ENCODE results near the gene THSD8. TPM values are rescaled to one million over a fixed set of nuclear protein-coding genes. Genes with fewer than 3 reads are reported as not detected.

THSD8 gene
- total RNA-seq, 1 donor from 2014 or later = not detected

DNA sequence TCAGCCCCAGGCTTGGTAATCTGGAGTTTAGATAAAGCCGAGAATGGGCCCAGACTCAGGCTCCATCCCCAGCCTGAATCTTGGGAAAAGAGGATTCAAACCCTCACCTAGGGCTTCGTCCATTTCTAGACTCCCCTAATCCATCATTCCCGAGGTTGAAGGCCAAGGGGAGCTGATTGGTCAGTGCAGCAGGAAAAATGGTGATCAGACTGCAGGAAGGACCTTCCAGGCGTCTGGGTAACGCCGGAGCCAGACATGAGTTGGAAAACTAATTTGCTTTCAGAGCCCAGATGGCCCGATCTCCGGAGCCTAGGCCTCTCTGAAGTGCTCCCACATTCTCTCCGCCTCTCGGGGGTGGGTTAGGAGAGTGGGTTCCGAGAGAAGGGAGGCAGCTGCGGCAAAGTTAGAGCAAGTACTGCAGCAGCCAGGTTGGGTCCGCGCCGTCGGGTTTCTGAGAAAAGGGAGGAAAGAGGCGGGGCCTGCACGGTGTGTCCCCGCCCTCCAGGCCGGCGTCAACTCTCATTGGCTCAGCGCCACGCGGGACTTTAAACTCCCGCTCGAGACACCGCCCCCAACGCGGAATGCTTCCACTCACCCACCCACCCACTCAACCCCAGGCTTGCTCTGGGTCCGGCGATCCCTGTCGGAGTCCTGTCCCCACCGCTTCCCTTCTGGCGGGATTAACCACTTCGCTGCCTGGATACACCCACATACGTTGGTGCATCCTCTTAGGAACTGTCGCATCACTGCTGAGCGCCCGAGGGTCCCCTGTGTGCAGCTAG lies 33.3 kb downstream of the THSD8 start:
- Histone ChIP-seq H3K36me3 (ENCODE audit: control insufficient read depth, insufficient read depth, low read length) (no peaks in the 10 kb centered on the region), H3K27me3 (ENCODE audit: control insufficient read depth, insufficient read depth, low read length) (peaks cover 76% of the 10 kb centered on the region), H3K4me3 (ENCODE audit: low read depth, low read length) (no peak overlapping the region)
- TF ChIP-seq, protein P1, sequence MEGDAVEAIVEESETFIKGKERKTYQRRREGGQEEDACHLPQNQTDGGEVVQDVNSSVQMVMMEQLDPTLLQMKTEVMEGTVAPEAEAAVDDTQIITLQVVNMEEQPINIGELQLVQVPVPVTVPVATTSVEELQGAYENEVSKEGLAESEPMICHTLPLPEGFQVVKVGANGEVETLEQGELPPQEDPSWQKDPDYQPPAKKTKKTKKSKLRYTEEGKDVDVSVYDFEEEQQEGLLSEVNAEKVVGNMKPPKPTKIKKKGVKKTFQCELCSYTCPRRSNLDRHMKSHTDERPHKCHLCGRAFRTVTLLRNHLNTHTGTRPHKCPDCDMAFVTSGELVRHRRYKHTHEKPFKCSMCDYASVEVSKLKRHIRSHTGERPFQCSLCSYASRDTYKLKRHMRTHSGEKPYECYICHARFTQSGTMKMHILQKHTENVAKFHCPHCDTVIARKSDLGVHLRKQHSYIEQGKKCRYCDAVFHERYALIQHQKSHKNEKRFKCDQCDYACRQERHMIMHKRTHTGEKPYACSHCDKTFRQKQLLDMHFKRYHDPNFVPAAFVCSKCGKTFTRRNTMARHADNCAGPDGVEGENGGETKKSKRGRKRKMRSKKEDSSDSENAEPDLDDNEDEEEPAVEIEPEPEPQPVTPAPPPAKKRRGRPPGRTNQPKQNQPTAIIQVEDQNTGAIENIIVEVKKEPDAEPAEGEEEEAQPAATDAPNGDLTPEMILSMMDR (IDR thresholded peaks at IDR 0.05; ENCODE audit: insufficient read depth, low read length, poor library complexity, severe bottlenecking) = no peak
- DNase-seq (ENCODE audit: low read depth) = no peak

DNA sequence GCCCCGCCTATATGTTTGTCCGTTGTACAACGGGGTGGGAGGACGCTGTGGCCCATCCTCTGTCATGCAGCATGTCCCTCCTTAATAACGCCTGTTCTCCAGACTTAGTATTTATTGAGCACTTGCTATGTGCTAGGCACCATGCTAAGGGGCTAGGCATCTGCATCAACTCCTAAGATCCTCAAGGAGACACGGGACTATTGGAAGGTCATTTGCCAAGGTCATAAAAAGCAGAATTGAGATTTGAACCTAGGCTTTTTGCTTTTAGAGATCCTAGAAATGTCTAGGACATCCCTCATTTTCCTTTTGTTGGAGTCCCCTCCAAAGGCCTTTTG lies 34.6 kb downstream of the THSD8 start:
- no peak for DNase-seq (ENCODE audit: low read depth)
- TF ChIP-seq, protein P1 (IDR thresholded peaks at IDR 0.05; ENCODE audit: insufficient read depth, low read length, poor library complexity, severe bottlenecking) = no peak
- H3K27me3 ChIP-seq (ENCODE audit: control insufficient read depth, insufficient read depth, low read length) = peaks cover 81% of the 10 kb centered on the region
- no peaks in the 10 kb centered on the region for H3K36me3 ChIP-seq (ENCODE audit: control insufficient read depth, insufficient read depth, low read length)
- no peak overlapping the region for H3K4me3 ChIP-seq (ENCODE audit: low read depth, low read length)

DNA sequence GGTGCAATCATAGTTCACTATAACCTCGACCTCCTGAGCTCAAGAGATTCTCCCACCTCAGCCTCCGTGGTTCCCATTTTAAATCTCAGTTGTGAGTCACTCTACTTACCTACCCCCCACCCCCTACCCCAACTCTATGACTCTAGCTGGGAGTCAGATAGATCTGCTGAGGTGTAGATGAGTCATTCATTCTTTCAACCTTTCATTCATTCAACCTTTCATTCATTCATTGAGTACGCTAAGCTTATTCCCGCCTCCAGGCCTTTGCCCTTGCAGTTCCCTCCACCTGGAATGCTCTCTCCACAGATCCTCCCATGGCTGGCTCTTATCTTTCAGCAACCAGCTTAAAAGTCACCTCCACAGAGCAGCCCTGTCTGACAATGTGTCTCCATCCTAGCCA lies 35.4 kb downstream of the THSD8 start:
- DNase-seq (ENCODE audit: low read depth) = no peak
- TF ChIP-seq, protein P1 (IDR thresholded peaks at IDR 0.05; ENCODE audit: insufficient read depth, low read length, poor library complexity, severe bottlenecking) = no peak
- Histone ChIP-seq H3K27me3 (ENCODE audit: control insufficient read depth, insufficient read depth, low read length) (peaks cover 83% of the 10 kb centered on the region), H3K4me3 (ENCODE audit: low read depth, low read length) (no peak overlapping the region), H3K36me3 (ENCODE audit: control insufficient read depth, insufficient read depth, low read length) (no peaks in the 10 kb centered on the region)

DNA sequence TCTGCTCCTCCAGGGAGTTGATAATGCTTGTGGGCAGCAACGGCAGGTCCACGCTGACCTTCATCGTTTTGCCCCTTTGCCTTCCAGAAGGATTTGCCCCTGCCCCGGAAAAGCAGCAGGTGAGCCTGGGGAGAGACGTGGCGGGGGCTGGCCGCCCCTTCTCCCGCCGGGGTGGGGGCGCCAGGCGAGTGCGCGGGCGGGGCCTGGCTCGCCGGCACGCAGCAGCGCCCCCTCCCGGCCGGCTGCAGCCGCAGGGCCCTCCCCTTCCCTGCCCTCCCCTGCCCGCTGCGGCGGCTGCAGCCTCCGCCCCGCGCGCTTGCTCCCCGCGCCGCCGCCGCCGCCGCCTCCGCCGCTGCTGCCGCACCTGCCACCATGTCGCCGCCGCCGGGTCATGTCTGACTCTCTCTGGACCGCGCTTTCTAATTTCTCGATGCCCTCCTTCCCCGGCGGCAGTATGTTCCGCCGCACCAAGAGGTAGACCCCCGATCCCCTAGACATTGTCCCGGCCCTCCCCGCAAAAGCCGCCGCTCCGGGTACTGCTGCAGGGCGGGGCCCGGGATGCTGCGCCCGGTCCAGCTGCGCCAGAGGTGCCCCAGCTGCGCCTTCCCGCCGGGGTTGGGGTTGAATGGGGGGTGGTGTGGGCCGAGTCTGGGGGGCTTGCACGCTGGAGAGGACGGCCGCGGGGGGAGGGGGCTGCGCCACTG lies 36.5 kb downstream of the THSD8 start, which contains the start of gene MAST1:
TSS of gene MAST1 (plus strand) at position 334 of the 704 bp plus-strand sequence. CDS start at position 392, 58 bp downstream.
- Histone ChIP-seq H3K27me3 (ENCODE audit: control insufficient read depth, insufficient read depth, low read length) (peaks cover 80% of the 10 kb centered on the region), H3K36me3 (ENCODE audit: control insufficient read depth, insufficient read depth, low read length) (no peaks in the 10 kb centered on the region), H3K4me3 (ENCODE audit: low read depth, low read length) (peak within 1 kb of the TSS; percentile 35)
- no peak for DNase-seq (ENCODE audit: low read depth)
- TF ChIP-seq, protein P1 (IDR thresholded peaks at IDR 0.05; ENCODE audit: insufficient read depth, low read length, poor library complexity, severe bottlenecking) = no peak

DNA sequence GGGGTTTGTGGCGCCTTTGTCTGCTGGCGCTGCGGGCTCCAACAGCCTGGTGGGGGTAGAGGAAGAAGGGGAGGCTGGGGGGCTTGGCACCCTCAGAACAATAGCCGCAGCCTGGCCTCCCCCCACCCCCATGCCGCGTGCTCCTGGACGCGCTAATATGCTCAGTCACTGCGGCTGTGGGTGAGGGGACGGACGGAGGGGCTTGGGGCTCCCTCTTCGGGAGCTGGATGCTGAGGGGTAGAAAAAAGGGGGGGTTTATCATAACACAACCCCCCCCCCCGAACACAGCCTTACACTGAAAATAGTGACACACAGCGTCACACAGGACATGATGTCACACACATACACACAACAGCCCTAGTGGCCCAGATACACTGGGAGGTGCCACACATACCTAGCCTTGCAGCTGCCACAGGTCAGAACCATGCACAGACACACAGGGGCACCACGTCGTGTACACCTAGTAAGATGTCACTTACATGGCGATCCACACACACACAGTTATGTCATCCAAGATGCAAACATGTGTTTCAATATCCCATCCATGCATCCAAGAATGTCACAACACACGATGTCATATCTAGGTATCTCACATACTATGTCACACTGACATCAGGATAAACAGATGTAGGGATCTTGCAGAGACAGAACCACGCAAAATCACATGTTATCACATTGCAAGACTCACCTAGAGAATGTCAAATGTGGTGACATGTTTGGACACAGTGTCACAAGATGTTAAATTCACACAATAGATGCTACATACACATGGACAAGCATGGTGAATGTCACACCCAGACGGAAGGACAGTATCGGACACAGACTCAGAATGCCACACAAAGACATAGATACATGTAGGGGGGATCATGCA lies 37.3 kb downstream of the THSD8 start:
- no peak for DNase-seq (ENCODE audit: low read depth)
- TF ChIP-seq, protein P1 (IDR thresholded peaks at IDR 0.05; ENCODE audit: insufficient read depth, low read length, poor library complexity, severe bottlenecking) = no peak
- H3K36me3 ChIP-seq (ENCODE audit: control insufficient read depth, insufficient read depth, low read length) = no peaks in the 10 kb centered on the region
- peaks cover 75% of the 10 kb centered on the region for H3K27me3 ChIP-seq (ENCODE audit: control insufficient read depth, insufficient read depth, low read length)
- peak overlapping the region; percentile 35 for H3K4me3 ChIP-seq (ENCODE audit: low read depth, low read length)
